Vagina (tissue), 2 donors: ENCODE results near the gene NKAIN2. TPM values are rescaled to one million over a fixed set of nuclear protein-coding genes. Genes with fewer than 3 reads are reported as not detected.

Source experiments
- DNase-seq, 2 donors: peaks; one replicate each; pipeline ENCODE4 v3.0.0-alpha.2; 2017; ENCODE audit errors: extremely low spot score in 2 of 2
- H3K27ac ChIP-seq: fragments of 200-600 bp; sonication (generic); one replicate; pipeline ENCODE4 v1.5.1; 2019
- H3K27me3 ChIP-seq: fragments of 200-600 bp; sonication (generic); one replicate; pipeline ENCODE4 v1.5.1; 2019
- H3K36me3 ChIP-seq, 2 donors: fragments of 200-600 bp; sonication (generic); one replicate each; pipeline ENCODE4 v1.5.1; 2017 to 2019
- H3K4me1 ChIP-seq: fragments of 200-600 bp; sonication (generic); one replicate; pipeline ENCODE4 v1.5.1; 2019
- H3K4me3 ChIP-seq, 2 donors: fragments of 200-600 bp; sonication (generic); 1 replicate in 1 of 2; 2 replicates in 1 of 2; pipeline ENCODE4 v1.5.1; 2016 to 2019
- H3K9me3 ChIP-seq: fragments of 200-600 bp; sonication (generic); one replicate; pipeline ENCODE4 v1.5.1; 2019
- CTCF ChIP-seq, 3 experiments: fragments of 450-650 bp in 2 of 3; fragments of 200-600 bp in 1 of 3; sonication (generic) in 1 of 3; IDR thresholded peaks; one replicate each; pipeline ENCODE4 v1.5.1; 2017 to 2019; ENCODE audit warnings: antibody characterized with exemption in 3 of 3, mild to moderate bottlenecking in 2 of 3, moderate library complexity in 2 of 3
- POLR2A ChIP-seq, 2 donors: fragments of 450-650 bp; IDR thresholded peaks; one replicate each; pipeline ENCODE4 v1.6.1; 2017; ENCODE audit warnings: antibody characterized with exemption in 2 of 2, mild to moderate bottlenecking in 2 of 2, moderate library complexity in 2 of 2
- POLR2AphosphoS5 ChIP-seq, 2 donors: sonication (generic); formaldehyde crosslinking; IDR thresholded peaks; one replicate each; pipeline ENCODE4 v1.9.0; 2017; ENCODE audit warnings: antibody characterized with exemption in 2 of 2, mild to moderate bottlenecking in 2 of 2, low read depth in 1 of 2; ENCODE audit not compliant: insufficient read depth in 1 of 2
- intact Hi-C: fragments of 100-400 bp; cut with DNase I; formaldehyde crosslinking; loops from one replicate; pipeline ENCODE4 v1.15.1; 2023
- total RNA-seq: library from RNA; depleted of rRNA; stranded (reverse); fragments of >200 nt; gene quantifications from one replicate; pipeline ENCODE4 v1.2.3, GENCODE V29; 2016

NKAIN2 gene
- total RNA-seq, 1 donor from 2014 or later: not detected

DNA sequence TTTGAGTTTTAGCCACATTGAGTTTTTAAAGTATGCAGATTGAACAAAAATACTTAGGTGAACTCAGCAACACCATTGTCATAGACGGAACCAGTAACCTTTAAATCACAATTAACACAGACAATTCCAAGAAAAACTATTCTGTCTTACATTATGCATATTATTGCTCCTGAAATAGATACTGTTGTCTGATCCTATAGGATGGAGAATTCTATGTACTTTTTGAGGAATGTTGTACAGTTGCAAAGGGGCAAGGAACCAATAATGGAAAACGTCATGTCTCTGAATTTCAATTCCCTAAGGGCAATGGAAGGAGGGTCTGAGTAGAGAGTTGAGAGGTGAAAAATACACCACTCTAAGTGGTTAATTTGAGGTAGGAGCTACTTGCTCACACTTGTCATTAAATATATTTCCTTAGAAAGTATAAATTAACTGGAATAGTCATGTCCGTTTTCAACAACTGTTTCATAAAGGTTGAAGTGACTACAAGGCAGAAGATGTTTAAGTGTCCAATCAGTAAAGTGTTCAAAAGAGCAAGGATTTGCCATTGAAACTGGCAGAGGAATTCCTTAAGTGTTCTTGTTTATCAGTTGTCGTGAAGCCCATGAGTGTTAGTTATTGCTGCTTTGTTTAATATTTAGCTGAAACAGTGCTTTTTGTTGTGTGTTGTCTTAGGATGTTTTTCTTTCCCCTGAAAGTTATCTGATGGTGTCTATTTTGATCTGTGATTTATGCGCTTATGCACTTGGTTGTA lies 1.3 kb downstream of the NKAIN2 start:
- Histone ChIP-seq H3K27ac (no peak overlapping the region), H3K36me3 (no peaks in the 10 kb centered on the region), H3K9me3 (no peaks in the 10 kb centered on the region), H3K27me3 (peaks cover 3% of the 10 kb centered on the region), H3K4me1 (peaks cover 12% of the 10 kb centered on the region), H3K4me3 (no peak overlapping the region)
- intact Hi-C loops: no loop called here
- no peak for TF ChIP-seq POLR2A (IDR thresholded peaks at IDR 0.05)
- no peak for TF ChIP-seq POLR2AphosphoS5 (IDR thresholded peaks at IDR 0.05; ENCODE audit: insufficient read depth in 1 of 2, low read depth in 1 of 2)
- no peak for TF ChIP-seq CTCF (IDR thresholded peaks at IDR 0.05)
- no peak for DNase-seq

GRCh38 chr6:123805921-123806320 lies 2.3 kb downstream of the NKAIN2 start:
- Histone ChIP-seq H3K27ac (no peak overlapping the region), H3K4me1 (peaks cover 12% of the 10 kb centered on the region), H3K36me3 (no peaks in the 10 kb centered on the region), H3K9me3 (no peaks in the 10 kb centered on the region), H3K4me3 (no peak overlapping the region), H3K27me3 (peaks cover 3% of the 10 kb centered on the region)
- DNase-seq: no peak
- intact Hi-C loops: no loop called here
- TF ChIP-seq POLR2A (IDR thresholded peaks at IDR 0.05) (no peak), POLR2AphosphoS5 (IDR thresholded peaks at IDR 0.05; ENCODE audit: insufficient read depth in 1 of 2, low read depth in 1 of 2) (no peak), CTCF (IDR thresholded peaks at IDR 0.05) (no peak)

DNA sequence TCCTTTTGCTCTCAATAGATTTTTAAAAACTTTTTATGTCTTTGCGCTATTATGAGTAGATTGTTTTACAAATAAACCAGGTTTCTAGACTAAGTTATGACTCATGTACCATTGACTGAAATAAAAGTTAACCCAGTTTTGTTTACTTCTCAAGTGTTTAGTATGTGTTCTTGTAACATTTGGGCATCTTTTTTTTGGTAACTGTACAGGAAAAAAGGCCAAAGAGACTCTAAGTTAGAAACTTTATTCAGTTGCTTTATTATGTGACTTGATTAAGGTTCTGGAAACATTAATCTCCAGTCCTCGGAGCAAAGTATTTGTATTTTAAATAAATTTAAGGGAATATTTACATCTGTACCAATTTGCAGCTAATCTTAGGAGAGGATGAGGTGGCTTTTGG lies 2.9 kb downstream of the NKAIN2 start:
- Histone ChIP-seq H3K4me1 (peaks cover 12% of the 10 kb centered on the region), H3K36me3 (no peaks in the 10 kb centered on the region), H3K4me3 (no peak overlapping the region), H3K9me3 (no peaks in the 10 kb centered on the region), H3K27ac (no peak overlapping the region), H3K27me3 (peaks cover 3% of the 10 kb centered on the region)
- intact Hi-C loops: no loop called here
- DNase-seq: no peak
- TF ChIP-seq POLR2AphosphoS5 (IDR thresholded peaks at IDR 0.05; ENCODE audit: insufficient read depth in 1 of 2, low read depth in 1 of 2) (no peak), POLR2A (IDR thresholded peaks at IDR 0.05) (no peak), CTCF (IDR thresholded peaks at IDR 0.05) (no peak)

- Histone ChIP-seq H3K9me3 (no peaks in the 10 kb centered on the region), H3K4me3 (no peak overlapping the region), H3K36me3 (no peaks in the 10 kb centered on the region), H3K27ac (no peak overlapping the region), H3K27me3 (peaks cover 3% of the 10 kb centered on the region), H3K4me1 (no peaks in the 10 kb centered on the region)
- no peak for TF ChIP-seq CTCF (IDR thresholded peaks at IDR 0.05)
- TF ChIP-seq POLR2AphosphoS5 (IDR thresholded peaks at IDR 0.05; ENCODE audit: insufficient read depth in 1 of 2, low read depth in 1 of 2): no peak
- TF ChIP-seq POLR2A (IDR thresholded peaks at IDR 0.05): no peak
- intact Hi-C loops: no loop called here
- no peak for DNase-seq
Observed at GRCh38 chr6:123808556-123808955, 4.9 kb downstream of the NKAIN2 start.

- H3K4me3 ChIP-seq: no peak overlapping the region
- H3K27ac ChIP-seq: no peak overlapping the region
- H3K36me3 ChIP-seq: no peaks in the 10 kb centered on the region
- intact Hi-C loops: no loop called here
- H3K4me1 ChIP-seq: no peaks in the 10 kb centered on the region
- no peak for TF ChIP-seq CTCF (IDR thresholded peaks at IDR 0.05)
- TF ChIP-seq POLR2AphosphoS5 (IDR thresholded peaks at IDR 0.05; ENCODE audit: insufficient read depth in 1 of 2, low read depth in 1 of 2): no peak
- no peak for TF ChIP-seq POLR2A (IDR thresholded peaks at IDR 0.05)
- no peak for DNase-seq
- H3K9me3 ChIP-seq: no peaks in the 10 kb centered on the region
- H3K27me3 ChIP-seq: no peaks in the 10 kb centered on the region
Observed at GRCh38 chr6:123810214-123810613, 6.5 kb downstream of the NKAIN2 start.
